Measurements from ENCODE around the gene TXNL4A. TPM values are rescaled to one million over a fixed set of nuclear protein-coding genes. Genes with fewer than 3 reads are reported as not detected.

The TXNL4A gene
- total RNA-seq, 1 experiment from 2014 or later, result 178 TPM

GRCh38 chr18:79942211-79942610 lies 46.2 kb downstream of the TXNL4A start:
- H4K20me1 ChIP-seq (ENCODE audit: insufficient read depth), result no peaks in the 10 kb centered on the region
- POLR2A ChIA-PET, result no interaction called here
- ATAC-seq (no peak), DNase-seq (ENCODE audit: low read depth, low spot score) (no peak)
- H3K79me2 ChIP-seq (ENCODE audit: insufficient read depth, low read length), result peaks cover 90% of the 10 kb centered on the region
- no peak overlapping the region for H3K27ac ChIP-seq (ENCODE audit: low read depth, low read length)
- TF ChIP-seq SIN3A (IDR thresholded peaks at IDR 0.05; ENCODE audit: low read depth) (no peak), CBX3 (IDR thresholded peaks at IDR 0.05; ENCODE audit: low read depth) (no peak), CEBPB (IDR thresholded peaks at IDR 0.05; ENCODE audit: low read depth) (no peak), POLR2AphosphoS5 (IDR thresholded peaks at IDR 0.05; ENCODE audit: low read depth, low read length) (no peak), MAX (IDR thresholded peaks at IDR 0.05) (no peak), FOSL1 (IDR thresholded peaks at IDR 0.05; ENCODE audit: low read depth) (no peak), ATF3 (IDR thresholded peaks at IDR 0.05) (no peak), ZFX (IDR thresholded peaks at IDR 0.05) (no peak), SRF (IDR thresholded peaks at IDR 0.05; ENCODE audit: low read depth) (no peak), EZH2phosphoT487 (IDR thresholded peaks at IDR 0.05; ENCODE audit: borderline replicate concordance) (no peak), TCF7L2 (IDR thresholded peaks at IDR 0.05; ENCODE audit: borderline replicate concordance, extremely low read depth, insufficient read depth, insufficient read length) (no peak), SP1 (IDR thresholded peaks at IDR 0.05; ENCODE audit: low read depth) (no peak), POLR2A (IDR thresholded peaks at IDR 0.05; ENCODE audit: borderline replicate concordance, extremely low read depth, insufficient read depth, insufficient read length) (no peak), ELF1 (IDR thresholded peaks at IDR 0.05; ENCODE audit: borderline replicate concordance, low read depth) (no peak), ZBTB33 (IDR thresholded peaks at IDR 0.05; ENCODE audit: extremely low read depth, insufficient replicate concordance, low read length) (no peak), JUND (IDR thresholded peaks at IDR 0.05) (no peak), YY1 (IDR thresholded peaks at IDR 0.05; ENCODE audit: extremely low read depth, insufficient replicate concordance, low read depth, low read length) (no peak), ZNF274 (IDR thresholded peaks at IDR 0.05; ENCODE audit: low read depth, low read length) (no peak)
- H3K4me2 ChIP-seq (ENCODE audit: low read length), result no peak overlapping the region
- no peak overlapping the region for H2AFZ ChIP-seq (ENCODE audit: low read depth, low read length, poor library complexity, severe bottlenecking)
- peaks cover 13 to 26% of the 10 kb centered on the region in 2 experiments; a peak in 3 of 4 replicates for H3K36me3 ChIP-seq (ENCODE audit: control insufficient read depth in 1 of 2, insufficient read depth in 2 of 2, low read length in 2 of 2)
- CTCF ChIA-PET, result no interaction called here
- no peaks in the 10 kb centered on the region for H3K4me1 ChIP-seq (ENCODE audit: control insufficient read depth in 1 of 2, insufficient read depth in 2 of 2, low read length in 2 of 2)
- no TSS peak for BruUV-seq (replicated peaks)
- no peaks in the 10 kb centered on the region for H3K9me3 ChIP-seq (ENCODE audit: control insufficient read depth in 1 of 2, insufficient read depth in 1 of 2, low read depth in 1 of 2, low read length in 2 of 2)
- no peak overlapping the region for H3K9ac ChIP-seq (ENCODE audit: low read length)
- H3K27me3 ChIP-seq (ENCODE audit: insufficient read depth, low read length), result no peaks in the 10 kb centered on the region
- RAD21 ChIA-PET (ENCODE audit: low non-redundant PET in 1 of 2, low total read pairs in 2 of 2, uncharacterized antibody in 2 of 2, unreplicated experiment in 2 of 2), result no interaction called here
- no peaks in the 10 kb centered on the region for H3K9me2 ChIP-seq (ENCODE audit: insufficient read depth)
- intact Hi-C loops (cut with micrococcal nuclease), result no loop called here
- no peak overlapping the region for H3K4me3 ChIP-seq (replicated peaks in 1 of 2; ENCODE audit: low read depth in 1 of 2, low read length in 2 of 2)
